ENCODE results near the gene RIC3. TPM values are rescaled to one million over a fixed set of nuclear protein-coding genes. Genes with fewer than 3 reads are reported as not detected.

The RIC3 gene
- polyA plus RNA-seq, 1 donor from 2014 or later, result 5.5 TPM

DNA sequence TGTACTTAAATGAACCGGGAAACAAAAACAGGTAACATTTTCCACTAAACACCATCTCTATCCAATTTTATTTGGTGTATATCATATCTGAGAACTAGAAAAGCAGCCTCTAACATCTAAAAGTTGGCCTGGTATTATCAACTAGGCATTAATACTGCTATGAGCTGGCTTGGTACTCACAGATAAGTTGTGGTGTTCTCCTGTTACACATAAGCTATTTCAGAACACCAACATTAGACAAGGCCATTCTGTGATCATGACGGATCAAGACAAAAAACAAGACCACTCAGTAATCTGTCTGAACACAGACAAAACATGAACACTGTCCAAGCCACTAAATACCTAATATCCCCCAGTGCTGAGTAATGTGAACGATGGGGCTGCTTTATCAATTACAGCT, 11.9 kb downstream of the RIC3 start:
- H3K4me1 Mint-ChIP-seq, result peaks cover 2 to 16% (median 13%) of the 10 kb centered on the region in 3 donors
- no peak overlapping the region for H3K27ac Mint-ChIP-seq
- H3K9me3 Mint-ChIP-seq, result no peaks in the 10 kb centered on the region

GRCh38 chr11:8149726-8150125, 19.1 kb downstream of the RIC3 start:
- Mint-ChIP-seq H3K4me3 (no peak overlapping the region), H3K9me3 (peaks cover 0 to 5% (median 0%) of the 10 kb centered on the region in 3 donors), H3K4me1 (peaks cover 0 to 10% (median 9%) of the 10 kb centered on the region in 3 donors), H3K27ac (no peak overlapping the region), H3K27me3 (no peaks in the 10 kb centered on the region), H3K36me3 (peaks cover 6% of the 10 kb centered on the region)

More for the DNA sequence above, 11.9 kb downstream of the RIC3 start:
- Mint-ChIP-seq H3K4me3 (no peak overlapping the region), H3K27me3 (no peaks in the 10 kb centered on the region), H3K36me3 (peaks cover 6% of the 10 kb centered on the region)

- H3K36me3 Mint-ChIP-seq, result peaks cover 21% of the 10 kb centered on the region
- H3K4me1 Mint-ChIP-seq, result no peaks in the 10 kb centered on the region
- H3K9me3 Mint-ChIP-seq, result peaks cover 0 to 2% (median 0%) of the 10 kb centered on the region in 3 donors
- H3K4me3 Mint-ChIP-seq, result no peak overlapping the region
- H3K27ac Mint-ChIP-seq, result no peak overlapping the region
- H3K27me3 Mint-ChIP-seq, result no peaks in the 10 kb centered on the region
These were observed 30.3 kb downstream of the RIC3 start for GRCh38 chr11:8138526-8138925.

DNA sequence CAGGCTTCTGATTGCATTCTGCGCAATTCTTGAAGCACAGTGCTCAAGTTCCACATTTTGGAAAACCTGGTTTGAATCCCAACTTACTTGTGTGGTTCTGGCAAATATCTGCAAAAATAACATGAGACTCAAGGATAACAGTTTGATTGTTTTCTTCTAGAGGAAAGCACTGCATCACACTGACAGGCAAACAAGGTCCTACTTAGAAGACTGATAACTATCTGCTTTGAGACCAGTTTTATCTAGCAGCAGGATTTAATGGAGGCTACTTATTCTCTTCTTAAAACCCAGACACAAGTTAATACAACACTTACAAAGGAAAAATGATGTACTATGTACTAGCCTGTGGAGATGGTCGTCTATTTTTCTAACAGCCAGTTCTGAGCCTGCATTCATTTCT, 41.4 kb downstream of the RIC3 start:
- Mint-ChIP-seq H3K27ac (no peak overlapping the region), H3K4me3 (no peak overlapping the region), H3K4me1 (no peaks in the 10 kb centered on the region), H3K36me3 (peaks cover 8% of the 10 kb centered on the region), H3K9me3 (no peaks in the 10 kb centered on the region), H3K27me3 (no peaks in the 10 kb centered on the region)

- no peaks in the 10 kb centered on the region for H3K4me1 Mint-ChIP-seq
- H3K27me3 Mint-ChIP-seq, result no peaks in the 10 kb centered on the region
- no peak overlapping the region for H3K4me3 Mint-ChIP-seq
- H3K9me3 Mint-ChIP-seq, result no peaks in the 10 kb centered on the region
- no peak overlapping the region for H3K27ac Mint-ChIP-seq
- peaks cover 8% of the 10 kb centered on the region for H3K36me3 Mint-ChIP-seq
These were observed 42.1 kb downstream of the RIC3 start for GRCh38 chr11:8126649-8127289.

DNA sequence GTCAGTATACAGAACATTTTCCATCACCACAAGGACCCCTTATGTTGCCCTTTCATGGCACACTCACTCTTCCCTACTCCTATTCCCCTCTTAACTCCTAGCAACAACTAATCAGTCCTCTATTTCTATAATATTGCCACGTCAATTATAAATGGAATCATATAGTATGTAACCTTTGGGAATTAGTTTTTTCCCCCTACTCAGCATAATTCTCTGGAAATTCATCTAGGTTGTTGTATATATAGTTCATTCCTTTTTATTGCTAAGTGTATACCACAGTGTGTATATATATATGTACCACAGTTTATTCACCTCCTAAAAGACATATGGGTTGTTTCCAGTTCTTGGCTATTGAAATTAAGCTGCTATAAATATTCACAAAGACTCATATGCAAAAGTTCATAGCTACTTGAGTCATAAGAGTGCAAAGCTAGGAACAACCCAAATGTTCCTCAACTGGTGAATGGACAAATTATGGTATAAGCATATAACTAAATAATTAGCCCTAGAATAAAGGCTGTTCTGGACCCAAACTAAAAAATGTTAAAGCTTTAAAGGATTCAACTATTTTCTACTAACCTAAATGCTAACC, 46.6 kb downstream of the RIC3 start:
- H3K36me3 Mint-ChIP-seq, result peaks cover 19% of the 10 kb centered on the region
- H3K4me1 Mint-ChIP-seq, result no peaks in the 10 kb centered on the region
- peaks cover 0 to 4% (median 3%) of the 10 kb centered on the region in 3 donors for H3K9me3 Mint-ChIP-seq
- no peak overlapping the region for H3K27ac Mint-ChIP-seq
- H3K4me3 Mint-ChIP-seq, result no peak overlapping the region
- H3K27me3 Mint-ChIP-seq, result no peaks in the 10 kb centered on the region

DNA sequence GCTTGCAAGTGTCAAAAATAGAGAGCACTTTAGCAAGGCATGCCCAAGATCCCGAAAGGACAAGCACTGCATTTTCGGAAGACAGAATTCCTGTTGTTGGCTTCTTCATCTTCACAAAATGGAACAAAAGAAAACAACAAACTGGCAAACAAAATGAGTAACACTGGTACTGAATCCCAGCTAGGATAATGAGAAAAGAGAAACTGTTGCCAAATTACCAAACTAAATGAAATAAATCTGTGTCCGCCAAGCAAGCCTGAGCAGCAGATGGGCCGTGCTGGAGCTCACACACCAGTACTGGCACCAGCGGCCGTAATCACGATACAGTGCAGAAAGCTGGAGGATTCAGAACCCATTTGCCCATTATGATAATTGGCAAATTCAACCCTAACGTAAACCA, 57.2 kb downstream of the RIC3 start:
- H3K27ac Mint-ChIP-seq, result no peak overlapping the region
- no peaks in the 10 kb centered on the region for H3K4me1 Mint-ChIP-seq
- no peak overlapping the region for H3K4me3 Mint-ChIP-seq
- H3K27me3 Mint-ChIP-seq, result no peaks in the 10 kb centered on the region
- peaks cover 13% of the 10 kb centered on the region for H3K36me3 Mint-ChIP-seq
- H3K9me3 Mint-ChIP-seq, result peaks cover 0 to 17% (median 7%) of the 10 kb centered on the region in 3 donors

- H3K9me3 Mint-ChIP-seq, result peaks cover 0 to 8% (median 4%) of the 10 kb centered on the region in 3 donors
- H3K36me3 Mint-ChIP-seq, result peaks cover 2% of the 10 kb centered on the region
- H3K27me3 Mint-ChIP-seq, result no peaks in the 10 kb centered on the region
- no peak overlapping the region for H3K4me3 Mint-ChIP-seq
- H3K27ac Mint-ChIP-seq, result no peak overlapping the region
- no peaks in the 10 kb centered on the region for H3K4me1 Mint-ChIP-seq
These were observed 58.4 kb downstream of the RIC3 start for GRCh38 chr11:8110396-8110795.

DNA sequence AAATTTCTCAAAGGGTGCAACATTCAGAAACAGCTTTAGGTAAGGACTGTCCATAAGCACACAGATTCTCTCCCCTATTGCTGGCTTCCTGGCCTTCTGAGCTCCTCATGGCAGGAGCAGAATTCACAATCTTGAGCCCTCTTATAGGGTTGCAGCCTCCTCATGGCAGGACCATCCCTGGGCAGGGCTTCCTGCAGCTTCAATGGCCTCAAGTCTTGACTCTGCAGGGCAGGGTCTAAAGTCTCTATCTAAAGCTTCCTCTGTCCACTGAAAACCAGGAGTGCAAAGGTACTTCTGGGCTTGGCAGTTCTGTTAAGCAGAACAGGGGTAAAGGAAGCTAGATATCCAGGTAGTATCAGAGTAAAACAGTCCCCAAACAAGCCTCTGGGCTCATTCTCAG, 59.1 kb downstream of the RIC3 start:
- H3K4me1 Mint-ChIP-seq, result no peaks in the 10 kb centered on the region
- H3K27ac Mint-ChIP-seq, result no peak overlapping the region
- peaks cover 0 to 2% (median under 1%) of the 10 kb centered on the region in 3 donors for H3K9me3 Mint-ChIP-seq
- no peaks in the 10 kb centered on the region for H3K27me3 Mint-ChIP-seq
- H3K36me3 Mint-ChIP-seq, result peaks cover 3% of the 10 kb centered on the region
- no peak overlapping the region for H3K4me3 Mint-ChIP-seq

GRCh38 chr11:8108421-8108820, 60.4 kb downstream of the RIC3 start:
- H3K4me1 Mint-ChIP-seq, result no peaks in the 10 kb centered on the region
- no peak overlapping the region for H3K4me3 Mint-ChIP-seq
- no peaks in the 10 kb centered on the region for H3K9me3 Mint-ChIP-seq
- peaks cover 3% of the 10 kb centered on the region for H3K36me3 Mint-ChIP-seq
- H3K27me3 Mint-ChIP-seq, result no peaks in the 10 kb centered on the region
- no peak overlapping the region for H3K27ac Mint-ChIP-seq

GRCh38 chr11:8107642-8108041, 61.2 kb downstream of the RIC3 start:
- no peaks in the 10 kb centered on the region for H3K4me1 Mint-ChIP-seq
- H3K36me3 Mint-ChIP-seq, result peaks cover 3% of the 10 kb centered on the region
- H3K9me3 Mint-ChIP-seq, result no peaks in the 10 kb centered on the region
- no peak overlapping the region for H3K4me3 Mint-ChIP-seq
- no peak overlapping the region for H3K27ac Mint-ChIP-seq
- H3K27me3 Mint-ChIP-seq, result no peaks in the 10 kb centered on the region

- Mint-ChIP-seq H3K27me3 (no peaks in the 10 kb centered on the region), H3K36me3 (peaks cover 3% of the 10 kb centered on the region), H3K9me3 (no peaks in the 10 kb centered on the region), H3K27ac (no peak overlapping the region), H3K4me3 (no peak overlapping the region), H3K4me1 (no peaks in the 10 kb centered on the region)
These were observed 62.1 kb downstream of the RIC3 start for GRCh38 chr11:8106679-8107078.

DNA sequence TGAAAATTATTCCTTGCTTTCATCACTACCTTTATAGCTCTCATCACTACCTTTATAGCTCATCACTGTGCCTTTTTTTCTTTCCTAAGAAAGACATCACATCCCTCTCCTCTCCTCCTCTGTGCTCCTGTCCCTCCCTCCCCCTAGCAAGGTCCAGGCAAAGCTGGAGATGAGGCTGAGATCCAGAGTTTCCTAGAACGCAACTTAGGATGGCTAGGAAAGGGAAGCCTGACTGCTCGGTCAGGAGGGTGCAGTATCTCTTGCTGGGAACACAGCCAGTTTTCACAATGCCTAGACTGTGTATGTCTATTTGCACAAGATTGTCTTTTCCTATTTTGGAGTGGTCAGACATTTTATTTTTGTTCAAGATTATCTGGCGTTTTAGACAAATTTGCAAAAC, 63.2 kb downstream of the RIC3 start:
- Mint-ChIP-seq H3K4me1 (no peaks in the 10 kb centered on the region), H3K9me3 (no peaks in the 10 kb centered on the region), H3K4me3 (no peak overlapping the region), H3K27ac (no peak overlapping the region), H3K36me3 (peaks cover 3% of the 10 kb centered on the region), H3K27me3 (no peaks in the 10 kb centered on the region)

GRCh38 chr11:8105133-8105532, 63.7 kb downstream of the RIC3 start:
- no peak overlapping the region for H3K4me3 Mint-ChIP-seq
- H3K36me3 Mint-ChIP-seq, result peaks cover 3% of the 10 kb centered on the region
- no peaks in the 10 kb centered on the region for H3K27me3 Mint-ChIP-seq
- no peaks in the 10 kb centered on the region for H3K9me3 Mint-ChIP-seq
- no peak overlapping the region for H3K27ac Mint-ChIP-seq
- no peaks in the 10 kb centered on the region for H3K4me1 Mint-ChIP-seq

DNA sequence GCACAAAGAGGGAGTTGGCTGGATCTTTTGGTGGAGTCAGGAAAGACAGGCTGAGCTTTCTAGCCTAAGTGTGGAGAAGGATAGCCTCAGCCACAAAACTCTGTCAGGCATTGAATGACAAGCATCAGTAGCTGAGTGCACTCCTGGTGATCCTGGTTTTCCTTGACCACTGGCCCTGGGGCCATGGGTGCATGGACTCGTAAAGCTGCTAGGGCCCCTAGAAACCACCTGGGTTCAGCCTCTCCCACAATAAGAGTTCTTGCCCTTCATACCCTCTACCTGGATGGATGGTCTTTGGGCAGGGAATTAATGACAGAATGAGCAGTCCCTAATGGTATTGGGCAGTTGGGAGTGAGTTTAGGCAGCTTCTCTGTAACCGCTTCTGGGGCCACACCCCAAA, 64.9 kb downstream of the RIC3 start:
- Mint-ChIP-seq H3K9me3 (no peaks in the 10 kb centered on the region), H3K4me3 (no peak overlapping the region), H3K36me3 (peaks cover 3% of the 10 kb centered on the region), H3K27me3 (no peaks in the 10 kb centered on the region), H3K4me1 (no peaks in the 10 kb centered on the region), H3K27ac (no peak overlapping the region)

DNA sequence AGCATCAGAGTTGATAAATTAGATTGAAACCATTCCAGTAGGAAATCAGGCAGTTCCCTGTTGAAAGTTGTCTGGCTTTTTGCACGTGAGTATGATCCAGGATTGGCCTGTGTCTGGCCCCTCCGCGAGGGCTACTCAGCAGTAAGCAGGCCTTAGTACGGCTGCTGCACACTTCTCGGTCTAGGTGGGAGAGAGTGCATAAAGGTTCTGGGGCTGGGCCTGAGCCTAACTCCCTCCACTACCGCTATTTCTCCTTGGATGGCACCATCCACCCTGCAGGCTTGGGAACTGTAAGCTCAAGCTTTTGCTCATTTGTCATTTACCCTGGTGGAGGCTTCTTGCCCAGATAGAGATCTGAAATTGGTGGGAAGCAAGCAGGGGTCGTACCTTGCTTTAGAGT, 65.9 kb downstream of the RIC3 start:
- Mint-ChIP-seq H3K27me3 (no peaks in the 10 kb centered on the region), H3K4me1 (no peaks in the 10 kb centered on the region), H3K4me3 (no peak overlapping the region), H3K9me3 (no peaks in the 10 kb centered on the region), H3K36me3 (peaks cover 3% of the 10 kb centered on the region), H3K27ac (no peak overlapping the region)

All from IgD-negative memory B cell (primary cell).